K562 (cell line): ENCODE results near the gene TBL2. TPM values are rescaled to one million over a fixed set of nuclear protein-coding genes. Genes with fewer than 3 reads are reported as not detected.

Experiments
- CHD1 ChIP-seq: fragments of 200-600 bp; sonication (generic); IDR thresholded peaks from one replicate; pipeline ENCODE4 v1.6.1; 2012; ENCODE audit warnings: mild to moderate bottlenecking, moderate library complexity, low read length, inconsistent platforms
- CTCF ChIP-seq, 3 experiments: IDR thresholded peaks in 2 of 3; conservative IDR thresholded peaks in 1 of 3; 2 replicates each; pipeline ENCODE4 v1.5.1; 2011 to 2012; ENCODE audit warnings: low read length in 3 of 3, mild to moderate bottlenecking in 3 of 3, control low read depth in 2 of 3, improper control_type of control experiment in 1 of 3, inconsistent platforms in 1 of 3, low read depth in 1 of 3, mixed read lengths in 1 of 3, moderate library complexity in 1 of 3; ENCODE audit not compliant: insufficient read depth in 2 of 3
- CXXC5 ChIP-seq: fragments of 250-450 bp; sonication (Bioruptor Pico); IDR thresholded peaks from 2 replicates; pipeline ENCODE4 v1.8.0; 2022; ENCODE audit warnings: inconsistent platforms, mild to moderate bottlenecking, moderate library complexity
- ETS1 ChIP-seq: conservative IDR thresholded peaks from 2 replicates; pipeline ENCODE4 v1.6.1; 2011; ENCODE audit warnings: low read depth, mild to moderate bottlenecking, low read length; ENCODE audit not compliant: control insufficient read depth
- FOXM1 ChIP-seq, 2 experiments: fragments of 450-650 bp in 1 of 2; sonication (generic) in 1 of 2; formaldehyde crosslinking in 1 of 2; IDR thresholded peaks; 2 replicates each; pipeline versions ENCODE4 v1.6.1 to v1.9.0; 2017 to 2022; ENCODE audit warnings: low read depth in 2 of 2, mild to moderate bottlenecking in 2 of 2, missing genetic modification reagents in 1 of 2, moderate library complexity in 1 of 2
- HBP1 ChIP-seq: fragments of 450-650 bp; formaldehyde crosslinking; IDR thresholded peaks from 2 replicates; pipeline ENCODE4 v1.4.0; 2022; ENCODE audit warnings: missing genetic modification characterization
- MYNN ChIP-seq, 2 experiments: sonication (generic); formaldehyde crosslinking in 1 of 2; IDR thresholded peaks; 2 replicates each; pipeline versions ENCODE4 v1.5.0 to v1.6.1; 2016 to 2020; ENCODE audit warnings: antibody characterized with exemption in 1 of 2, missing genetic modification reagents in 1 of 2
- NFIC ChIP-seq: fragments of 450-650 bp; IDR thresholded peaks from 2 replicates; pipeline ENCODE4 v1.6.1; 2017; ENCODE audit warnings: mild to moderate bottlenecking, inconsistent platforms
- NR3C1 ChIP-seq: sonication (generic); formaldehyde crosslinking; IDR thresholded peaks from 2 replicates; pipeline ENCODE4 v1.8.1; 2022; ENCODE audit warnings: missing genetic modification reagents
- POLR2AphosphoS5 ChIP-seq: IDR thresholded peaks from 2 replicates; pipeline ENCODE4 v1.6.1; 2011; ENCODE audit warnings: mild to moderate bottlenecking, low read depth, low read length, moderate library complexity; ENCODE audit not compliant: control insufficient read depth, insufficient read depth
- POLR2H ChIP-seq: IDR thresholded peaks from 2 replicates; pipeline ENCODE4 v1.6.1; 2016; ENCODE audit warnings: missing genetic modification characterization, low read depth, mild to moderate bottlenecking, control low read depth, missing compliant biosample characterization, moderate library complexity
- SMARCE1 ChIP-seq: fragments of 450-650 bp; IDR thresholded peaks from 2 replicates; pipeline ENCODE4 v1.7.1; 2016; ENCODE audit warnings: mild to moderate bottlenecking
- SREBF1 ChIP-seq: fragments of 150-350 bp; IDR thresholded peaks from 2 replicates; pipeline ENCODE4 v1.6.1; 2014; ENCODE audit warnings: antibody characterized with exemption, low read depth, low read length, borderline replicate concordance
- STAT6 ChIP-seq: sonication (generic); formaldehyde crosslinking; IDR thresholded peaks from 2 replicates; pipeline ENCODE4 v1.8.1; 2023; ENCODE audit warnings: mild to moderate bottlenecking, missing genetic modification reagents
- U2AF2 ChIP-seq: fragments of 200-400 bp; formaldehyde crosslinking; optimal IDR thresholded peaks from 2 replicates; pipeline ENCODE3; 2017; ENCODE audit warnings: low read depth, mild to moderate bottlenecking, low read length
- ZNF124 ChIP-seq: sonication (generic); formaldehyde crosslinking; IDR thresholded peaks from 2 replicates; pipeline ENCODE4 v1.8.1; 2022; ENCODE audit warnings: missing genetic modification reagents
- ZNF263 ChIP-seq: sonication (generic); formaldehyde crosslinking; IDR thresholded peaks from 2 replicates; pipeline ENCODE4 v1.8.0; 2022; ENCODE audit warnings: mild to moderate bottlenecking, missing genetic modification reagents, borderline replicate concordance
- ZNF785 ChIP-seq: fragments of 250-450 bp; sonication (Bioruptor Pico); IDR thresholded peaks from 2 replicates; pipeline ENCODE4 v1.4.0; 2020; ENCODE audit warnings: mild to moderate bottlenecking
- polyA plus RNA-seq, 8 experiments: library from polyadenylated mRNA; depleted of rRNA in 4 of 8; stranded (reverse) in 5 of 8; unstranded in 3 of 8; fragments of >200 nt; fragmentation: Nextera tagmentation in 2 of 8; fragmentation: Illumina TruSeq in 1 of 8; extraction: Ambion mirVana in 2 of 8; extraction: Trizol in 1 of 8; gene quantifications; 2 replicates each; pipeline versions ENCODE4 v1.2.1 to v1.2.3, GENCODE V29; 2011 to 2014; ENCODE audit warnings: inconsistent platforms in 1 of 8, missing spikeins in 1 of 8
- total RNA-seq, 7 experiments: library from RNA; depleted of rRNA in 6 of 7; stranded (reverse); fragments of >200 nt in 6 of 7; fragmentation: Illumina TruSeq in 2 of 7; extraction: Trizol in 2 of 7; gene quantifications; 2 replicates each; pipeline versions ENCODE4 v1.2.1 to v1.2.3, GENCODE V29; 2011 to 2021; ENCODE audit warnings: low replicate concordance in 1 of 7

TBL2 gene
- total and polyA plus RNA-seq, 9 of the 15 experiments (the other 6 are each of a cell fraction or from before 2014, with no cell fraction given), result 2.5 to 123 (median 49.2) TPM

- TF ChIP-seq STAT6 (CRISPR knock-in tag) (0 out of 2 replicates have a peak, but pooled peaks have one; percentile 49), NFIC (peak; percentile 67), POLR2H (tag) (peak; percentile 92), FOXM1 (IDR thresholded peaks at IDR 0.05; ENCODE audit: low read depth) (no peak), FOXM1 (CRISPR knock-in tag; IDR thresholded peaks at IDR 0.05; ENCODE audit: low read depth) (no peak), NR3C1 (CRISPR knock-in tag) (no peak), ZNF263 (CRISPR knock-in tag) (no peak), MYNN (IDR thresholded peaks at IDR 0.05) (no peak), MYNN (CRISPR knock-in tag; IDR thresholded peaks at IDR 0.05) (no peak), SREBF1 (no peak), SMARCE1 (no peak), U2AF2 (no peak), CHD1 (no peak), CTCF (IDR thresholded peaks at IDR 0.05 in 2 of 3, conservative IDR thresholded peaks at IDR 0.05 in 1 of 3; ENCODE audit: insufficient read depth in 2 of 3, low read depth in 1 of 3, low read length in 3 of 3) (peak in 2 of 3 experiments; percentile 57 to 64; a peak in 4 of 6 replicates), ETS1 (peak; percentile 65; the same call in 1 of the 2 replicates), ZNF124 (peak; percentile 8; the same call in 1 of the 2 replicates), CXXC5 (CRISPR knock-in tag) (peak; percentile 89), POLR2AphosphoS5 (peak; percentile 97), HBP1 (CRISPR knock-in tag) (0 out of 2 replicates have a peak, but pooled peaks have one; percentile 21), ZNF785 (CRISPR knock-in tag) (no peak)
Measured at GRCh38 chr7:73578342-73579128, at the start of gene TBL2 (continued).
